Stimulated activated naive CD4-positive, alpha-beta T cell treated with Interleukin-2 at 50 U/mL for 16 hours (primary cell): ENCODE results near the gene LIN9.
"Not testable (repeated sequence)": the region's sequence is repeated elsewhere in the genome, so short reads cannot be mapped to it uniquely, and the experiment has no call there.

Experiments used
- DNase-seq: peaks from one replicate; lab custom pipeline; 2025; lab: John Stamatoyannopoulos, UW

Gene LIN9

DNA sequence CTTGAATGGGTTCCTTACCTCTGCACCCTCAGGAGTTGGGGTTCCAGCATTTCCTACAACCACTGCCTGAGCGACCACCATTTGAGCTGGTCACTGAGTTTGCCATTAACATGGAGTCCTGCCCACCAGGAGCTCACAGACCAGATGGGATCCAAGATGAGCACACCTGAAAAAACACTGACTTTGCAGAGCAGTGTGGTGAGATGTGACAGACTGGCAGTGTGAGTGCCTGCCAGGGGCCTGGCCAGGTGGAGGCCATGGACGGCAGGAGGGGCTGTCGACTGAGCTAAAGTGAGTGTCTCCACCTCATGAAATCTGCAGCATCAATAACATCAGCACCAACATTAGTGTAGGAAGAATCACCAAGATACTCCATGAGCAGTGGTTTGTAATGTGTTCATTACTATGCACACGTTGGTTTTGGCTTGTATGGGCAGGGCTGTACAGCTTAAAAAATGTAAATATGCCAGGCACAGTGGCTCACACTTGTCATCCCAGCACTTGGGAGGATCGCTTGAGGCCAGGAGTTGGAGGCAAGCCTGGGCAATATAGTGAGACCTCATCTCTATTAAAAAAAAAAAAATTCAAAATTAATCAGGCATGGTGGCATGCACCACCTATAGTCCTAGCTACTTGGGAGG, 97.7 kb downstream of the LIN9 start:
- DNase-seq: no peak

DNA sequence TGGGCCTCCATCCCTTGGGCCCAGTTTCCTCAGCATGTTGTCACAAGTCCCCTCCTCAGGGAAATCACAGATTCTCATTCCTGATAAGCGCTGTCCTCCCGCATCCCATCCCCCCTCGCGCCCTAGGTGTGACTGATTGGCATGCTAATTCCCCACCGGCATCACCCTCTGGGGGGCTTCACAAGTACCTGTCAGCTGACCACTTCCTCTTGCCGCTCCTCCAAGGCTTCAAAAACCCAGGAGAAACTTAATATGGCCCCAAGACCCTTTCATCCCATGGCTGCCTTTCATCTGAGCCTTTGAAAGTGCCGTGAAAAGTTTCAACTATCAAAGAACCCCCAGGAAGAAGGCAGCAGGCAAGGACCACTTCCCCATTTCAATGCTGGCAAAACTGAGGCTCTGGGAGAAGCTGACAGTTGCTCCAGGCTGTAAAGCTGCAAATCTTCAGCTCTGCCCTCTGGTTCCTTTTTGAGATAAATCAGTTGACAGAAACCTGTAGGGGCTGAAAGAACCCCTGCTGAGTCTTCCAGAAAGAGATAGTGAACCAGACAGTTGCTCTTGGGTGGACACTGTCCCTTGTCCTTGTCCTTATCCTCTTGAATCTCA, 98.3 kb downstream of the LIN9 start:
- DNase-seq: no peak

DNA sequence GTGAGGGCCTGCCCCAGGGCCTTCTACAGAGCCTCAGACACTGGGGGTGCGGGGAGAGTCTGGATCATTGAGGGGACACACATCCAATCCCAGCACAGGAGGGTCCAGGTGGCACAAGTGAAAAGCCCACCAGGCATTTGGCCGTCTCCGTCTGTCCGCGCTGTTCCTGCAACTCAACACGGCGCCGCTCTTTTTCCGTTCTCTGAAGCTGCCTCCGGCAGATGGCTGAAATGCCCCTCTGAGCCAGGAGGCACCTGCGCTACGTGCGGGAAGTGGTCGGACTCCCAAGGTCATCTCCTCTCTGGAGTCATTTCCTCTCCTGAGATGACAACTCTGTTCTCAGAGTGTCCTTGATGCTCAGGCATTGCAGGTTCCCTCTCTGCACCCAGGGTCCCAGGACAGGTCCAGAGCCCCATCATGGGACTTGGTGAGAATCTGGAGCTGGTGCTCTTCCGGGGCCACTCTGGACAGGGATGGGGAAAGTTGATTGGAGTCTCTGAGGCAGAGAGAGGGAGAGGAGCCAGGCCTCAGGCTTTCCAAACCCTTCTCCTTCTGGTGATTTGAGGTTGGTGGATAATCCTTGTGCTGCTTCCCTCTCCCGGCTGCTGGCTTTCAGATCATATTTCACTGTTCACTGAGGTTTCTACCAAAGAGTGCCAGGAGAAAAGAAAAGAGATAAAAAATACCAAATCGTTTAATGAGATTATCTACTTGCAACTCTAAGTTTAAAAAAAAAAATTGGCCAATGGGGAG, 99.5 kb downstream of the LIN9 start:
- DNase-seq: no peak

DNA sequence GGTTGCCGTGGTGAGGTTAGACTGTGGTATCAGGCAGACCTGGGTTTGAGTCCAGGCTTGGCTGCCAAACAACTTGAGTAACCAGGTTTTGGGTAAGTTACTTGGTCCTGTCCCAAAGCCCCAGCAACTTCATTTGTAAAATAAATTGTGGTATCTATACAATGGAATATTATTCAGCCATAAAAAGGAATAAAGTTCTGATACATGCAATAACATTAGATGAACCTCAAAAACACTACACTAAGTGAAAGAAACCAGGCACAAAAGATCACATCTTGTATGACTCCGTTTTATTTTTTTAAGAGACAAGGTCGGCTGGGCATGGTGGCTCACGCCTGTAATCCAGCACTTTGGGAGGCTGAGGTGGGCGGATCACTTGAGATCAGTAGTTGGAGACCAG, 101.9 kb downstream of the LIN9 start:
- no peak for DNase-seq

DNA sequence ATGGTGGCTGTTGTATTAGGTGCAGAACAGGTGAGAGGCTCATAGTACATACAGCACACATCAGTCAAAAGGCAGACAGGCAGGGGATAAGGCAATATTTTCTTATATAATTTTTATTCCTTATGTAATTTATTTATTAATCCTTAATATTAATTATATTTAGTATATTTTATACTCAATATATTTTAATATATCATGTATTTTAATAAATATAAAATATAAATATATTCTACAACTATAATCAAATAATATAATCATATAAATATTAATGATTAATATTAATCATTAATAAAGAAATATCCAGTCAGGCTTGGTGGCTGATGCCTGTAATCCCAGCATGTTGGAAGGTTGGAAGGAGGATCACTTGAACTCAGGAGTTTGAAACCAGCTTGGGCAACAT, 104.8 kb downstream of the LIN9 start:
- no peak for DNase-seq

DNA sequence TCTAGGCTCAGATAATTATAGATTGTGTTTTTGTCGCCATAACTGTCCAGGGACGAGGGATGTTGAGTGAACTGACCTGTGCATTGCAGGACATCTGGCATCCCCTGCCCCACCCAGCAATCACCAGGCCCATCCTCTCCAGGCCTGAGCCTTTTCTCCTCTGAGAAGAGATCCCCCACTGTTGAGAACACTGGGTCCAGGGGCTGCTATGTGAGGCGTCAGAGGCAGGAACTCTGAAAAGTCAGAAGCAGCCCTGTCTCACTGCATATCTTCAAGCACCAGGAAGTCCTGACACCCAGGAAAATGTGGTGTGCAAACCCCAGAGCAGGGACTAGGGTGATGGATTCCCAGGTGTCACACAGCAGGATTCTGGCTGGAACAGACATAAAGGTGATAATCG, 105.3 kb downstream of the LIN9 start:
- DNase-seq: no peak

DNA sequence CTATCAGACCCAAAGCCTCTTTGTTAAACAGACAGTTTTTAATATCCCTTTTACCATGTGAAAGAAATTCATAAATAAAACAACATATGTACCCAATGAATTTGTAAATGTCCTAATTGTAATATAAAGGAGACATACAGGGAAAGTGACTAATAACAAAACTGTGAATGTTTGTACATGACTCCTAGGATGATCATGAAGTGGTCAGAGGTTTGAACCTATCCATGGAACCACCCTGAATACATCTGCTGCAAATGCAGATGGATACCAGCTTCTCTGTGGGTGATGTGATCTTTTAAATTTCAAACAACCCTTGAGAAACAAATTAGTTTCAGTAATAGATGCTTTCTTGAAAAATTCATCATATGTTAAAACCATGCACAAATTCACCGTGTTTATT, 105.7 kb downstream of the LIN9 start:
- DNase-seq: no peak

DNA sequence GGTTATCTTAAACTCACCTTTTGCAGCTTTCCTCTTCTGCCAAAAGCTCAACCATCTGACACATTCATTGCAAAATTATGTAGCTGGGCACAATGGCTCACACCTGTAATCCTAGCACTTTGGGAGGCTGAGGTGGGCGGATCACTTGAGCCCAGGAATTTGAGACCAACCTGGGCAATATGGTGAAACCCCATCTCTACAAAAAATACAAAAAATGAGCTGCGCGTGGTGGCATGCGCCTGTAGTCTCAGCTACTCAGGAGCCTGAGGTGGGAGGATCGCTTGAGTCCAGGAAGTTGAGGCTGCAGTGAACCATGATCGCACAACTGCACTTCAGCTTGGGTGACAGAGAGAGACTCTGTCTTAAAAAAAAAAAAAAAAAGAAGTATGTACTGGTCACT, 106.3 kb downstream of the LIN9 start:
- not testable (repeated sequence) for DNase-seq

DNA sequence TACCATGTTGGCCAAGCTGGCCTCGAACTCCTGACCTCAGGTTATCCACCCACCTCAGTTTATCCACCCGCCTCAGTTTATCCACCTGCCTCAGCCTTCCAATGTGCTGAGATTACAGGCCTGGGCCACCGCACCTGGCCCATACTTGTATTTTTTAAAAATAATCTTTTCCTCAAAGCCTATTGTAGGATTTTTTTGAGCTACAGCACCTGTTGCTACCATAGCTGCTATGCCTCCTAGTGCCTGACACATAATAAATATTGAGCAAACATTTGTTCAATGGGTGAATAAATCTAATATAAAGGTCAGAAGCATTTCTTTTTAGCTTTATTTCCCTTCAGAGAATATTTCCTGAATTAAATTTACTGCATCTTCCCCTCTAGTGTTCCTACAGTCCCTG, 106.7 kb downstream of the LIN9 start:
- no peak for DNase-seq

DNA sequence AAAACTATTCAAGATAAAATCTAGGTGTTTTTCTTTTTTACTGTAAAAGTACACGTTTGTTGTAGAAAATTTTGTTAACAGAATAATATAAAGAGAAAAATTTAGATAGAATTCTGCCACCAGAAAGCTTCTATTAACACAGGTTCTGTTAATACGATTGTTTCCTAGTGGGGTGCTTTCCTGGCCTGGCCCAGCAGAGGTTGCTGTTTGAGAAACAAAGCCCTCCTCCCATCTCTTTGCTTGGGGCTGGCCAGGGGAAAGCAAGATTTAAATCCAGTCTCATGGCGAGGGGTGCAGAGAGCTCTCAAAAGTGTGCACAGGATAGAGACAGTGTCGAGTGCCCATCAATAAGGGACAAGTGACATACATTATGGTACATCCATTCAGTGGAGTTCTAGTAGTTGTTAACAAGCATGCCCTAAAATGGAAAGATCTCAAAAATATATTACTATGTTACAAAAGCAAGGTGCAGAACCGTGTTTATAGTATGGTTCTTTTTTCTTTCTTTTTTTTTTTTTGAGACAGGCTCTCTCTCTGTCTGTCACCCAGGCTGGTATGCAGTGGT, 107.9 kb downstream of the LIN9 start:
- no peak for DNase-seq

DNA sequence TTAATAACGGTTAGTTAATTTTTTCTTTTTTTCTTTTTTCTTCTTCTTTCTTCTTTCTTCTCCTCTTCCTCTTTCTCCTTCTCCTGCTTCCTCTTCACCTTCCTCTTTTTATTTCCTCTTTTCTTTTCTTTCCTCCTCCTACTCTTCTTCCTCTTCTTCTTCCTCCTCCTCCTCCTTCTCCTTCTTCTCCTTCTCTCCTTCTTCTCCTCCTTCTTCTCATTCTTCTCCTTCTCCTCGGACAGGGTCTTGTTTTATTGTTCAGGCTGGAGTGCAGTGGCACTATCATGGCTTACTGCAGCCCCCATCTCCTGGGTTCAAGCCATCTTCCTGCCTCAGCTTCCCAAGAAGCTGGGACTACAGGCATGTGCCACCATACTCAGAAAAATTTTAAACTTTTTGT, 109.0 kb downstream of the LIN9 start:
- no peak for DNase-seq

DNA sequence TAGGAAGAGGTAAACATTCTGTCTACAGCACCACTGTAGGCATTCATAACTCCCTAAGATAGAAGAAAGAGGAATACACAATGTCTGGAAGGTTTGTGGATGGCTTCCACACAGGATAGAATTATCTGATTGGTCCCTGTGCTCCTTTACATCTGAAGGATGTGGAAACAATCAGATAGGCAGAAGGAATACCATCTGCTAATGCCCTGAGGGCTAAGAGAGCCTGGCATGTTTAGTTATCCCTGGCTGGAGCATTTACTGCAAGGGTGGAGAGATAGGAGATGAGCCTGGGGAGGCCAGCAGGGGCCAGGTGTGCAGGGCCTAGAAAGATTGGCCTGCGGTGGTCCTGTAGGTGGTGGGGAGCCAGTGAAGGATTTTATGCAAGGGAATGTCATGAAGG, 113.8 kb downstream of the LIN9 start:
- DNase-seq: no peak

DNA sequence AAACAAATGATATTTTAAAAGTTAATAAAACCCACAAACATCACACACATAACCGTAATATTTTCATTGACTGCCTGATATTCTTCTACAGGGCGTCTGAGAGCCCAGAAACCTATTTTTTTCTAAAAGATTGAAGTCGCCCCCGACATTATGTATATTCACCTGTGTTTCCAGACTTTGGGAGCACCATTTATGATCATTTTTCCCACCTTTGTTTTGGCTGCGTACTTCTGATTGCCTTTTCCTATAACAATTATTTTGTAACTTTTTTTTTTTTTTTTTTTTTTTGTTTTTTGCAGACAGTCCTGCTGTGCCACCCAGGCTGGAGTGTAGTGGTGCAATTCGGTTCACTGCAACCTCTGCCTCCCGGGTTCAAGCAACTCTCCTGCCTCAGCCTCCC, 121.6 kb downstream of the LIN9 start:
- no peak for DNase-seq

DNA sequence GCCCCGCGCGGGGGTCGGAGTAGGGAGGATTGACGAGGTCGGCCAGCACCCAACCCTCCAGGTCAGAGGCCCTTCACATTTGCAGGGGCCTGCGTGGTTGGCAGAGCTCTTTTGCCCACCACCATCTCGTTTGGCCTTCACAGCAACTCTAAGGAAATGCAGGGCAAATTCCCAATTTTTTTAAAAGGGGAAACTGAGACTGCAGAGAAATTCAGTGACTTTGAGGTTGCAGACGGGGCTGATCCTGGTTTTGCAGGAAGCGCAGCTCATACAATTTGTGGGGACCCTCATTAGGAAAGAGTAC, 122.0 kb downstream of the LIN9 start:
- DNase-seq: no peak

DNA sequence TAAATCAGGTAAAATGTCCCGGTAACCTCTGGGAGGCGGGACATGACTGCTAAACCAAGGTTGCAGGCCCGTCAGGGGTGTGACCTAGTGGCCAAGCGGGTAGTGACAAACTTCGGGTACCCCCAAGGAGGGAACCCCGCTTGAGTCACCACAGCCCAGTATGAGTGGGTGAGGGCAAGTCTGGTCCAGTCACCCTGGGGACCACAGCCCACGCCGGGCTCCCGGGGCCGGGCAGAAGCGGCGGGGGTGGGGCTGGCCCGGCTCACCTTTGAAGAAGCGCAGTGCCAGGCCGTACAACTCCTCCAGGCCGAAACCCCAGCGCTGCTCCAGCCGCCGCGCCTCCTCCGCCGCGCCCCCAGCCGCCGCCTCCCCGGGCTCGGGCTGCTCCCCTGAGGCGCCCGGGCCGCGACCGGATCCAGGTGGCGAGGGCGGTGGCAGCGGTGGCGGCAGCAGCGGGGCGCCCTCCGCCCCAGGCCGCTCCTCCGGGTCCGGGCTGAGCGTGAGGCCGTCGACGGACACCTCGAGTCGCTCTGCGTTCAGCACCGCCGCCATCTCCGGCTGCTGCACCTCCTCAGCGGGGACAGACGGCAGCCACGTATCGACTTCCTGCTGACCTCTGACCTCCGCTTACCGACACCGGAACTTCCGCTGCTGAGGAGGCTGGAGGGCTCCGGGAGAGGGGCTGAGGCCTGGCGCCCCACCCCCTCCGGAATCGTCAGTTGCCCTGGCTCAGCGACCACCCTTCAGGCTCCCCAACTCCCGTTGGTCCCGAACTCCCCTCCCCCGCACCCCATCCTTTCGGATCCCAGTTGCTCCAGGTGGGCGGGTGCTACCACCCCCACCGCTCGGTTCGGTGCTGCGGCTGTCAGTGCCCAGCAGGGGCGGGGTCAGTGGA, 122.6 kb downstream of the LIN9 start, which contains the start of gene ACBD3:
ACBD3 (minus strand) TSS at position 618 of the 895 bp plus-strand sequence; CDS start at position 552, 66 bp downstream.
- peak; percentile 83 for DNase-seq

DNA sequence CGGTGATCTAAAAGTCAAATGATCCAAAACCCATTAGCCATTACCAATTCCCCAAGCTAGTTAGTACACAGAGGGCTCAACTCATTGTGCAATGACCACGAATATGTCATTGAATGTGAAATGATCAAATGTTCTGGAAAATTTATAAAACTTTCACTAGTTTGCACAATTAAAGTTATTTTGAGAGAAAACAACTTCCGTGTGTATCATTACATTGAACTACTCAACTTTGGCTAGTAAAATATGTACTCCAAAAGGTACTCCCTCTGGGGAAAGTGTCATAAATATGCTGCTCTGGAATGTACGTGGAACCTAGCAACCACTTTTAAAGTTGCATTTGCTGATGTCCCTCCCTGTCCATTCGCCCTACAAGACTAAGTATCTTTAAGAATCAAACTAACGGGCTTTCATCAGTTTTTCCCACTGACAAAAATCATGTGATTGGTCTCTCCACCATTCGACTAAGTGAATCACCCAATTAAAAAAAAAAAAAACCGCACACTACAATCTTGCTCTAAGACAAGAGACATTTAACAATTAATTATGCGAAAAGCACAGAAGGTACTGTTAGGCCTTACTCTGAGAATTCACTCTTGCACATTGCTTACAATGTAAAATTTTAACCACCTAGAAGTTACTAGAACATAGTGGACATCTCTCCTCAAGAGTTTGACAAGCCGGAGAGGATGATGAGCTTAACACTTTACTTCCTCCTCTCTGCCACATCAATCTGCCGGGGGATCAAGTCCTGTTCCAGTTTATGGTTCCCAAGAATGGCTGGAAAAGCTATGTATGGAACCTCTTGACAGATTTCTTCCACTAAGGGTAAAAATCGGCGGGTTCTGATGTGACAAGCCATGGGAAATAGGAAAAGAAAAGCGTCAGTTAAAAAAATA, 123.6 kb downstream of the LIN9 start:
- no peak for DNase-seq

DNA sequence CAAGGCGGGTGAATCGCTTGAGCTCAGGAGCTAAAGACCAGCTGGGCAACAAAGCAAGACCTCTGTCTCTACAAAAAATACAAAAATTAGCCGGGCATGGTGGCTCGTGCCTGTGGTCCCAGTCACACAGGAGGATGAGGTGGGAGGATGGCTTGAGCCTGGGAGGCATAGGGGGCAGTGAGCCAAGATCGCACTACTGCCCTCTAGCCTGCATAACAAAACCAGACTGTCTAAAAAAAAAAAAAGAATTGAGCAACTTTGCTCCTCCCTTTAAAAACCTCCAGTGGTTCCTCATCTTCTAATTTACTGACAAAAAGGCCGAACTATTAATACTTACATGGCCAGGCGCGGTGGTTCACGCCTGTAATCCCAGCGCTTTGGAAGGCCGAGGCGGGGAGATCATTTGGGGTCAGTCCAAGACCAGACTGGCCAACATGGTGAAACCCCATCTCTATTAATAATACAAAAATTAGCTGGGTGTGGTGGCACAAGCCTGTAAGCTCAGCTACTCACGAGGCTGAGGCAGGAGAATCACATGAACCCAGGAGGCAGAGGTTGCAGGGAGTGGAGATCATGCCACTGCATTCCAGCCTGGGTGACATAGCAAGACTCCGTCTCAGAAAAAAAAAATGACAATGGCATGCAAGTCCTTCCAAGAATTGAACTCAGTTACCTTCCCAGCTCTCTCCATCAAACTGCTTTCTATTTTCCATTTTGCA, 126.8 kb downstream of the LIN9 start:
- DNase-seq: no peak
